NCI-H748 (cell line): Measurements from ENCODE around the gene FBXL4.

Experiments used
- DNase-seq: peaks from one replicate; lab custom pipeline; 2025; ENCODE audit not compliant: unreplicated experiment; lab: John Stamatoyannopoulos, UW

Gene FBXL4

DNA sequence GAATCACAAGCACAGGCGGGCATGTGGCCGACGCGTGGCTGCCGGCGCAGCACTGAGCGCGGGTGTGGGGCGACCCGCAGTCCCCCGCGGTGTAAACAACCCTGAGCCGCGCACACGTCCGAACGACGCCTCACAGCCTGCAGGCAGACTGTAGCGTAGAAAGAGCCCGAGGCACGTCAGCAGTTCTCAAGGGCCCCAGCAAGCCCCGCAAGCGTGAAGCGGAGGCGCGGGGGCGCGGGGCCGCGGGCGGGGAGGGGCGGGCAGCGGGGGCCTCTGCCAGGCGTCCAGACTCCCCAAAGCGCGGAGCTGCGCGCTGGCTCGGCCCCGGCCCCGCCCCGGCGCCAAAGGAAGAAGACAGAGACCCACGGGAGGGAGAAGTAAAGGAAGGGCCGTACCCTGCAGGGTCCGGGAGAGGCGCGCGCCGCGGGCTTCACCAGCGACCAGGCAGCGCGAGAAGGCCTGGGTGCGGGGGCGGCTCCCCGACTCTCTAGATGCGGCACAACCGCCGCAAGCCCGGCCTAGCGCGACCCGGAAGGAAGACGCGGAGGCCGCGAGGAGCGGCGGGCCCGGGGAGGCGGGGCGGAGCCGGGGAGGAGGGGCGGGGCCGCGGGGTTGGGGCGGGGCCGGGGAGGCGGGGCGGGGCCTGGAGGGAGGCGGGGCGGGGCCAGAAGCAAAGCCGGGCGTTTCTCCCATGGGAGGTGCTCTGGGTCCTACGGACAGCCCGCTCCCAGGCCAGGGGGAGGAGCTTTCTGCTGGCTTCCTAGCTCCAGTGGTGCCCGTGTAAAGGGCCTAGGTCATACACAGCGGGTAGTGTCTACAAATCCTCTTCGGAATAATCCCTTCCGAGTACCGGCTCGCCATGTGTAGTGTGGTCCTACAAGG, at the start of gene FBXL4:
TSS of gene FBXL4 (minus strand) at position 536 of the 882 bp plus-strand sequence. CDS start 20,958 bp downstream, outside the sequence.
- peak; percentile 92 for DNase-seq

DNA sequence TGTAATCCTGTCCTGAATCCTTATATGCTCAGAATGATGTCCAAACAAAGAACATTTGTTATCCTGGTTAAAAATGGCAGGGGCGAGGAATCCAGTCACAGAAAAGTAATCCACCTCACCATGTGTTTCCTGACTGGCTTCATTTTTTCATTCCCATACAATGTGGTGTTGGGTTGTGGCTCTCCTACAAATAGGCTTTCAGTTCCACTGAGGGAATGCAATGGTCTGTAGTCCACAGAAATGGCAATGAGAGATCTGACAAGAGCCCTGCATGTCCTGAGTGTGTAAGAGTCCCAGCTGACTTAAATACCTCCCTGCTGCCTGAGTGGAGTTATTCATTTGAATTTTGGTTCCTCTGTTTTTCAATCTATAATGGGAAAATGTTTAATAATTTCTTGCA, 47.4 kb upstream of the FBXL4 start:
- DNase-seq: no peak

DNA sequence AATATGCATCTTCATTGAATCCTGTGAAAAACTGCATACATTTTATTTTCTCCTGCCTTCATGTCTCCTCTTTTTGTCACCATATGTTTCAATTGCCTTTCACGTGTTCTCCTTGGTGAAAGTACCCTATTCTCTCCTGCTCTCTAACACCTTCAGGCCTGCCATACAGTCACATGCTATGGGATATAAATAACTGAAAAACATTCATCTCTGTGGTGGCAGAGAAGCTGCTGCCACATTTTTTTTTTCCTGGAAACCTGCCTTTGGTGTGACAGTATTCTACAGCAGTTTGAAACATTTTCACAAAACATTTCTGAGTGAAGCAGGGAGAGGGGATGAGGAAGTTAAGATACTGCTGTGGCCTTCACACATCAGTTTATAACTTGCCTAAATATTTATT, 44.8 kb upstream of the FBXL4 start:
- DNase-seq: no peak

DNA sequence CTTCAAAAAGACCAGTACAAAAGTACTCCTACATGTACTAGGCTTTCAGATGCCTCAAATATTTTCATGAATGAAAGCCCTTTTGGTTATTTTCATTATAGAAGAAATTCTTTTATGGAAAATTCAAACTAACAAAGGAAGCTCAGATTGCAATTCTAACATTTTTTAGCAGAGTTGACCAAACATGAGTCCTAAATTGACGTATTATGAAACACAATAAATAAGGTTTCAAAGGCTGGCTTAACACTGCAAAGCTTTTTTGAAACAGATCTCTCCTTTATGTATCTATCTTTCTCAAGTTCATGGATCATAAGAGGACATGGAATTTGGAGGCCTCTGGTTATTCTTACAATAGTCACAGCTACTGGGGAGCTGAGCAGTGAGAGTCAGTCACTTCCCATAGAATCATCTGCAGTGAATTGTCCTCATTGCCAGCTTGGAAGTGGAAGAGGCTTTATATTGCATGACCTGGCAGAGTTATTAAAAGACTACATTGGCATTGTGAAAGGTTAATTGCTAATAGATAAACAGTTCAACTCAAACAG, 38.4 kb upstream of the FBXL4 start:
- no peak for DNase-seq

DNA sequence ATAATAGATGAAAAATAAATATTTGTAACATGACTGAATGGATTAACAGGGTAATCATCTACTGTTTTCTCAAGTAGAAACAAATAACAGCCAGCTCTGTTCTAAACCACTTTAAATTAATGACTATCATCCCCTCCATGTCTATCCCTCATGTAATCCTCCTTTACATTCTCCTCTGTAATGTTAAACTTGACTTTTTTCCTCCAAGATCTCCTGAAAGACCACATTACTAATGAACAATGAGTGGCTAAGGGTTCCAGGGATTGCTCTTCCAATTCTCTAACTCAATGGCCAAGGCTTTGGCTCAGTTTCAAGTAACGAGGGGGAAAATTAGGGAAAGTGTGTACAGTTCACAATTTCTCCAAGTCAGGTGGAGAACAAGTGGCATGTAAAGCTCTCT, 37.6 kb upstream of the FBXL4 start:
- peak; percentile 48 for DNase-seq

DNA sequence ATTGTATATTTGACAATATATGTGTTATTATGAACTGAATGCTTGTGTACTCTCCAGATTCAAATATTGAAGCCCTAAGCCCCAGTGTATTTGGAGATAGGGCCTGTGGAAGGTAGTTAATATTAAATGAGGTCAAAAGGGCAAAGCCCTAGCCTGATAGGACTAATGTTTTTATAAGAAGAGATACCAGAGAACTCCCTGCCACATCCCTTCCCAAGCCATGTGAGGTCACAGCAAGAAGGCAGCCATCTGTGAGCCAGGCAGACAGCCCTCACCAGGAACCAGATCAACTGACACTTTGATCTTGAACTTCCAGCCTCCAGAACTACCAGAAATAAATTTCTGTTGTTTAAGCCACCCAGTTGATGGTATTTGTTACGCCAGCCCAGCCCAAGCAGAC, 36.4 kb upstream of the FBXL4 start:
- no peak for DNase-seq

DNA sequence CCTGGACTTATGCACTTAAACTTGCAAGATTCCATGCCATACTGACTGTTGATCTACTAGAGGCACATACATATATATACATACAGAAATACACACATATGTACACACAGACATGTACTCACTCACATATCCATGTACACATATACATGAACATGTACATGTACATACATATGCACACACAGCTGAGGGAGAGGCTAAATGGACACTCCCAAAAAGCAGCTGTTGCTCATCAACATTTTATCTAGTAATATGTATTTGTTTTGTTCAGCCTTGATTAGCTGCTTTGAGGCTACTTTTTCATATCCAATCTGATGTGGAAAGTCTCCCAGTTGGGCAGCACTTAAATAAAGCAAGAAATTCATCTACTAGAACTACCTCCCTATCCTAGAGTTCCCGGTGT, 33.7 kb upstream of the FBXL4 start:
- no peak for DNase-seq

DNA sequence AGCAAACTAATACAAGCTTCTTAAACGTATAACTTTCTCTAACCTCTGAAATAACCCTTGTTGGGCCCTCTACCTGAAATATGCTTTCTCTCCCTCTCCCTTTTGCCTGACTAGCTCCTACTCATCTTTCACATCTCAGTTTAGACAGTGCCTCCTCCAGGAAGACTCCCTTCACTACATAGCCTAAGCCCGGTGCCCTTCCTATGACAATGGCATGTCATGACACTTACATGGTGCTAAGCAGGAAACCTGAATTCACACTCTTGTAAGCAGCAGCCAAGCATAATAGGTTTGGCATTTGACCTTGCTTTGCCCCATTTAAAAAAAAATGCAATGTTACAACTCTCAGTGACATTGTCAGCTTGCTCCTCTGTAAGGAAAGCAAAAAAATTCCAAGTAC, 33.1 kb upstream of the FBXL4 start:
- DNase-seq: peak; percentile 15

DNA sequence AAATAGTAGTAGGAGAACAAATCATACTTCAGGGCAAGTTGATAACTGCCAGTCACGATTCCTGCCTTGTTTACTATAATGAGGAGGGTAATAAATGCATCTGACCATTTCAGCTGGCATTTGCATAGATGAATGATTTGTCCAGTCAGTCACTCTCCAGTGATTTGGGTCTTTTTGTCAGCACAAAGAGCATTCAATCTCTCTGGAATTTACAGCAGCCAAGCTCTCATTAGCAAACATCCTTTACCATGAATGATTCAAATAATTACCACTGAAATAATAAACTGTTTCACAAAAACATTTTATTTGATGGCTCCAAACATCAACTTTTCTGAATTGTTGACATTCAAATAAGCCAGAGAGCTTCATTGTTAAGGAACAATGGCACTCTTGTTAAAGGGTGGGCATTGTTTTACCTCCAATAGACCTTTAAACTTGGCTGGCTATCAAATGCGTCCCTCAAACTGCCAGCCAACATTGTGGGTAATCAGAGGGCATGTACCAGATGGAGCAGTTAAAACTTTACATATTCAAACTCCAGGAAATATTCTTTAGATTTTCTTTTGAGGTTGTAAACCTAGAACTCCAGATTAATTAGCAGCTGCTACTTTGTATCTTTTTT, 30.0 kb upstream of the FBXL4 start:
- peak; percentile 89 for DNase-seq

DNA sequence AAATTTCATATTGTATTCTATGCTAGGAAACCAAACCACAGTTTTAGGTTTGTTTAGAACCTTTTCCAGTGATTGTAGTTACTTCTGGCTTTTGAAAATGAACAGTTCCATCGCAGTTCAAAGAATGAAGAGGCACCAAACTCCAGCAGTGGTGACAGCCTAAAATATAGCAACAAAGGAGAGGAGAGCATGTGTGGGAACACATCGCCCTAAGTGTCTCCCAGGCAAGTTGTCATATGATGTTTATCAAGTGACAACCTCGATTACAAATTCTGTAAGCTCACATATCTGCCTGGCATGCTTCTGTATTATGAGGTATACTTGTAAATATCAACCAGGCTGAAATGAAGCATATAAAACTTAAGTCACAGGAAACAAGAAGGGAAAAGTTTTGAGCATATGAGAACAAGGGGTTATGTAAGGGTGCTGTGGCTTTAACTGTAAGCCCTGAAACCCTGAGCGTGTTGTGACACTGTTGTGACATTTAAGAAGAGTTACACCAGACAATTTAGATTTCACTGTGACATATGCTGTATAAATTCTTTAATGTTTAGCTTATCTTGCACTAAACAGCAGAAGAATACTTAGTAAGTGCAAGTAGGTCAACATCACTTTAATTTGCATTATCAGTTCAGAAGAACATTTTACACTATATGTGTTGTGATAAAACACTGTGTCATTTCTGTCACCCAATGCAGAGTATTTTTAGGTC, 29.1 kb upstream of the FBXL4 start:
- no peak for DNase-seq

DNA sequence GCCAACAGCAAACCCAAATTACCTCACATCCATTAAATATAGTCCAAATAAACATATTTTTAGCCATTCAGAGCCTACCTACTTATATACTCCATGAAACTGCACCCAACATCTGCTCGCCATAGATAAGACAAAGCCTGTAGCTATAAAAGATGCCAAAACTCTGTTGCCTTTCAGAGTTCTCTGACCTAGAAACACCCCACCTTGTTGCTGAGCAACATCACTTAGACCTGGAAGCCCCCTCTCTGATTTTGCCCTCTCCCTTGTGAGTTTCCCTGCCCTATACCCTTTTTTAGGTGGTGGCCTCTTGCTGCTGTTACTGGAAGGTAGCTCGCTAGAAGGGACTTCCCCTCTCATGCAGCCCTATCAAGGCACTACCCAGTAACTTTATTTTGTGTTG, 27.7 kb upstream of the FBXL4 start:
- no peak for DNase-seq

DNA sequence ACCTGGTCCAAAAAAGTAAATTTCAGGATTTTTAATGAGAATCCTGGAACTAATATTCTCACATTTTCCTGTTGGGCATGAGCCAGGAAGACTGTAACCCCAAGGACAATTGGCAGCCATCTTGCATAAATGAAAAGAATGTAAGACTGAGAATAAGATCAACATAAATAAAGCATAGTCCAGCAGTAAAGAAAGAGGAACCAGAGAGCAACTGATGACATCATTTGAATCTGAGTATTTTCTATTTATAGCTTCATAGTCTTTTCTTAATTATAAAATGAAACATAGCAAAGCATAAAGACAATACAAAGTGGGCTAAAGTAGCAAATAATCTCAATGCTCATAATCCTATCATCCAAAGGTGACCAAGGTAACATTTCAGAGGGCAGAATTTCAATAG, 26.6 kb upstream of the FBXL4 start:
- DNase-seq: no peak

DNA sequence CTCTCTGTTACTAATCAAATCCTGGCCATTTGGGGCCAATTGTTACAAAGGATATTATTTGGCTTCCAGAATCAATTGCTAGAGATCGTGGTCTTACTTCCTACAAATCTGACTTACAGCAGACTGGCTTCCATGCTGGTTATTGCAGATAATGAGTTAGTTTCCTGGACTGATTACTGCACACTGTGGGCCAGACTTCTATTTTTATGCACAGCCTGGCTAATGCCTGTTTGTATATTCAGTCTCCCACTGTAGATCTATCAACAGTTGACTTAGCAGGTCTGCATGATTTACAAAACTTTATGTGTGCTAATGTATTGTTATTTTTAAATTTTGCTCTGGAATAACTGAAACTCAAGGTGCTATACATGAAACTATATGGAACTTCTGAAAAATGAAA, 25.8 kb upstream of the FBXL4 start:
- no peak for DNase-seq

DNA sequence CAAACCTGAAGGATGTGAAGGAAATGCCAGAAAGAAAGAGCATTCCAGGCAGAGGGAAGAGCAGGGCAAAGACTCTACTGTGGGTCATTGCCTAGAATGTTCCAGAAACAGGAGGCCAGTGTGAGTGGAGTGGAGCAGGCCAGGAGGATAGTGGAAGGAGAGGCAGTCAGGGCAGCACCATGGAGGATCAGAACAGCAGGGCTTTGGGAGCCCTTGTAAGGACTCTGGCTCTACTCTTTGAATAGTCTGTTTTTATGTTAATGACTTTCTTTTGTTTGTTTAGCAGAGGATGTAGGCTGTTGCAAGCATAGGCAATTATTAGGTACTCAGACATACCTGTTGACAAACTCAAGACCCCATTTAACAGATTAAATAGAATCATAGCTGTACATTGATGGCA, 23.6 kb upstream of the FBXL4 start:
- peak; percentile 73 for DNase-seq

DNA sequence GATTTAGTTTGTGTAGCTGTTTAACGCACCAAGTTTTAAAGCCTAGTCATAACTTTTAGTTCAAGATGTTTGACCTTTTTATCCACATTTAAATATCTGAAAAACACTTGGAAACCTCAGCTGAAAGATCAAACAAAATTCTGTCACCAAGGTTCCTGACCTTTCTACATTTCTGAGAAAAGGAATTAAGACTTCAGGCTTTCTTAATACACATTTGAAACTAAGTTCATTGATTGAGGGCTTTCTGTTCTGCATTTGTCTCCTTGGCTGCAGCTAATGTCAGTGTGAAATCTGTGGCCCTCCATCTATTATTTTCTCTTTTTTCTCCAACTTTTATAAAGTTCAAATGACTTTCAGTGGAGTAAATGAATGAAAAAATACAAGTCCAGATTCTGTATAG, 22.7 kb upstream of the FBXL4 start:
- no peak for DNase-seq

DNA sequence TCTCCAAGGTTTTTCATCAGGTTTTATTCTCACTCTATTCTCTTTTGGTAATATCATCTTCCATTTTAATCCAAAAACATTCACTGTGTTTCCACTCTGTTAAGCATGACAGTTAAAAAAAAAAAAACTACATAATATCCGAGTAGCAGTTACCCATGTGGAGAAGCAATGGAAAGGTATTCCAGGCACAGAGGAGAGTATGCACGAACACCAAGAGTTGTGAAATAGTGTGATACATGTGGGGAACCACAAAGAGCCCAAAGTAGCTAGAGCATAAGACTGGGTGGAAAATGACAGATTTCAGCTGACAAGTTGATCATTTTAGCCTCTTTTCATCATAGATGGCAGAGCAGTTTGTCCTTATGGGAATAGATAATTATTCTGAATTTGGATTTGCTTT, 19.9 kb upstream of the FBXL4 start:
- no peak for DNase-seq

DNA sequence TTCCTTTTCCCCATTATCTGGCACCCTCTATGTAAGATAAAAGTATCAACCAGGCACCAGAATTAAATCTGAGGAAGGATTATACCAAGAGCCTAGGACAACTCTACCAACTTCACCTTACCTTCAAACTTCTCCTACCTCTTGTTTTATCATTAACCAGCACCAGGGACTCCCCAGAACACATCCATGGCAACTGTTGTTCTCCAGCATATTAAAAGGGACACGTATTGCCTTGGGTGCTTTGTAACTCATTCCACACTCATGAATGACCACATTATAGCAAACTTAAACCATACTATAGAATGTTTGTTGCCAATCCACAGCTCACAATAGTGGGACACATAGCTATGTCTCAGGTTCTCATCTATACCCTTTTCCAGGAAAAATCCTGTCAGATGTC, 11.9 kb upstream of the FBXL4 start:
- DNase-seq: no peak

DNA sequence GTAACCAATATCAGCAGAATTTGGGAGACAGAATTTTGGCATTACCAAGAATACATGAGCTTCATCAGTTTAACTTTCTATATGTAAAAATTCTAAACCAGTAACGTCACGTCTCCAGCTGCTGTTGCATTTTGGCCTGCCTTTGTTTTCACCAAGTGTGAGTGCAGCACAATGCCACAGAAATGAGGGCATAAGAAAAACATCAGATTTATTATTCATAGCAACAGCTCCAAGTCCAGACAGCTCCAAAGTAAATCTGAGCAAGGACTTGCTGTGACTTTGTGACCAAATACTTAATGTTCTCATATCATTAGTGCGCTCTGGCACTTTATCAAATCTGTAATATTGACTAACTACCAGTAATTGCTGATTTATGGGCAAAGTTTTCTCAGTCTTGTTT, 11.0 kb upstream of the FBXL4 start:
- no peak for DNase-seq

DNA sequence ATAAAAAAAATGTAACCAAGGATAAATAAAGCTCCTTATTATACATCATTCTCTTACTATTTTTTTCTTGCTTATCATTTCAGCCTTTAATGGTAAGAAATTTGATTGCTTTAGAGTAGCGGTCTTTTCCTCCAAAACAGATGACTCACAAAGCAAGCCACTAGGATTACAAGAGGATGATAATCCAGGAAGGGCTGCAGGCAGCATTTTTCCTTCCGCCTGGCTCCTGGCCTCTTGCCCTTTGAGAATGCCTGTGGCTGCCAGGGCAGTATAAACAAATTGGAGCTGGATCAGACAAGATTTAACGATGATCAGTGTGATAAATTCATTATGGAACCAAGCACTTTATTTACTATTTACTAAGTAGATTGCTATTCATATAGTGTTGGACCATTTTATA, 9.7 kb upstream of the FBXL4 start:
- no peak for DNase-seq

DNA sequence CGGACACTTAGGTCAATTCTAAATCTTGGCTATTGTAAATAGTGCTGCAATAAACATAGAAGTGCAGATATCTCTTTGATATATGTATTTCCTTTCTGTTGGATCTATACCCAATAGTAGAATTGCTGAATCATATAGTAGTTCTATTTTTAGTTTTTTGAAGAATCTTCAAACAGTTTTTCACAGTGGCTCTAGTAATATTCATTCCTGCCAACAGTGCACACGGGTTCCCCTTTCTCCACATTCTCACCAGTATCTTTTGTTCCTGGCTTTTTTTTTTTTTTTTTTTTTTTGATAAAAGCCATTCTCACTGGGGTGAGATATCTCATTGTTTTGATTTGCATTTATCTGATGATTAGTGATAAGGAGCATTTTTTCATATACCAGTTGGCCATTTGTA, 1.8 kb upstream of the FBXL4 start:
- no peak for DNase-seq

DNA sequence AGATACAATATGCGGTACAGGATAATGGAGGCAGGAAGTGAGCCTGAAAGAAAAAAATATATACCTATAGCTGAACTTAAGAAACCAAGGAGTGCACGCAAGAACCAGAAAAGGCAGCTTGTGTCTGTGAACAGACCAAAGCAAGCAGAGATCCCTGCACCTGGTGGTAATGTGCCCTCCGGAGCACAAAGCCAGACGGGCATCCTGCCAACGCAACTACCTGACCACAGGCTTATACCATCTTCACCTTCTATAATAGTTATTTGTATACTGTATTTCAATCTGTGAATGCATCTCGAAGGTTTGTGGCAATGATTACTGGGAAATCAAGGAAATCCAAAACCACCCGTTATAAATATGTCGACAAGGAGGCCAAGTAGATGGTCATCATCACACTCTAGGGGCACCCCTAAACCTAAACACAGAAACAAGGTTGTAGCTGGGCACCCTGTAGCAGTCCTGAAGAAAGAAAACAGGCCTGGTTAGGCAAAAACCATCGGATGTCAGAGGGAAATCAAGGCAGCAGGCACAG, 801 bp downstream of the FBXL4 start:
- DNase-seq: peak; percentile 79
